Activated T-cell treated with anti-CD3 and anti-CD28 coated beads, Interleukin-2, amount 50 U/mL, for 4 hours (primary cell): ENCODE data around the gene TDRD1. TPM values are rescaled to one million over a fixed set of nuclear protein-coding genes. Genes with fewer than 3 reads are reported as not detected.

ENCODE experiments used
- ATAC-seq, 2 donors: fragments of 200-7000 bp; cut with Tn5 transposase; one replicate each; pipeline ENCODE4 v1.10.0; 2021
- DNase-seq: peaks from one replicate; pipeline ENCODE4 v3.0.0-alpha.2; 2020
- H3K27me3 Mint-ChIP-seq: one replicate; pipeline ENCODE4 v1.8.0; 2021; ENCODE audit warnings: low read depth, mixed read lengths
- H3K36me3 Mint-ChIP-seq: one replicate; pipeline ENCODE4 v1.8.0; 2022; ENCODE audit warnings: mixed read lengths; ENCODE audit not compliant: insufficient read depth
- H3K4me1 Mint-ChIP-seq: one replicate; pipeline ENCODE4 v1.8.0; 2021; ENCODE audit warnings: low read depth, mixed read lengths
- H3K4me3 Mint-ChIP-seq: one replicate; pipeline ENCODE4 v1.8.0; 2021; ENCODE audit warnings: mild to moderate bottlenecking, moderate library complexity, mixed read lengths
- H3K9me3 Mint-ChIP-seq: one replicate; pipeline ENCODE4 v1.8.0; 2021; ENCODE audit warnings: mixed read lengths
- total RNA-seq, 3 donors: library from RNA; stranded (reverse); gene quantifications; one replicate each; pipeline ENCODE4 v1.2.1, GENCODE V29; 2021

The TDRD1 gene
- total RNA-seq, 3 donors from 2014 or later, result 0.48 to 2.2 (median 0.63) TPM

- ATAC-seq, result no peak
- H3K27me3 Mint-ChIP-seq, result no peaks in the 10 kb centered on the region
- peaks cover 32% of the 10 kb centered on the region for H3K36me3 Mint-ChIP-seq
- H3K4me3 Mint-ChIP-seq, result no peak overlapping the region
- peaks cover 48% of the 10 kb centered on the region for H3K4me1 Mint-ChIP-seq
- H3K9me3 Mint-ChIP-seq, result peaks cover 7% of the 10 kb centered on the region
- no peak for DNase-seq
Observed at GRCh38 chr10:114166494-114166893, 12.7 kb upstream of the TDRD1 start.

GRCh38 chr10:114167985-114168384 is 11.2 kb upstream of the TDRD1 start:
- ATAC-seq (peak; percentile 58 to 59), DNase-seq (no peak)
- Mint-ChIP-seq H3K27me3 (no peaks in the 10 kb centered on the region), H3K4me3 (no peak overlapping the region), H3K9me3 (peaks cover 7% of the 10 kb centered on the region), H3K36me3 (peaks cover 27% of the 10 kb centered on the region), H3K4me1 (peaks cover 55% of the 10 kb centered on the region)

- Mint-ChIP-seq H3K4me1 (peaks cover 54% of the 10 kb centered on the region), H3K4me3 (no peak overlapping the region), H3K27me3 (no peaks in the 10 kb centered on the region)
Observed at GRCh38 chr10:114168450-114169009, 10.6 kb upstream of the TDRD1 start.

GRCh38 chr10:114172216-114172615 is 6.9 kb upstream of the TDRD1 start:
- H3K36me3 Mint-ChIP-seq, result peaks cover 10% of the 10 kb centered on the region
- peaks cover 7% of the 10 kb centered on the region for H3K9me3 Mint-ChIP-seq
- H3K4me3 Mint-ChIP-seq, result peak overlapping the region; percentile 99
- ATAC-seq (no peak), DNase-seq (no peak)
- H3K27me3 Mint-ChIP-seq, result no peaks in the 10 kb centered on the region
- H3K4me1 Mint-ChIP-seq, result peaks cover 50% of the 10 kb centered on the region

More at GRCh38 chr10:114168450-114169009, 10.6 kb upstream of the TDRD1 start:
- Mint-ChIP-seq H3K36me3 (peaks cover 22% of the 10 kb centered on the region), H3K9me3 (peaks cover 7% of the 10 kb centered on the region)
- DNase-seq (no peak), ATAC-seq (no peak)

- DNase-seq (no peak), ATAC-seq (no peak)
- peaks cover 7% of the 10 kb centered on the region for H3K36me3 Mint-ChIP-seq
- peaks cover 47% of the 10 kb centered on the region for H3K4me1 Mint-ChIP-seq
- peak overlapping the region; percentile 99 for H3K4me3 Mint-ChIP-seq
- no peaks in the 10 kb centered on the region for H3K27me3 Mint-ChIP-seq
- H3K9me3 Mint-ChIP-seq, result peaks cover 7% of the 10 kb centered on the region
Observed at GRCh38 chr10:114172776-114173602, 6.2 kb upstream of the TDRD1 start.

GRCh38 chr10:114173603-114173920 is 5.6 kb upstream of the TDRD1 start:
- H3K4me1 Mint-ChIP-seq, result peaks cover 42% of the 10 kb centered on the region

GRCh38 chr10:114173921-114174694 is 5.0 kb upstream of the TDRD1 start, which contains the start of gene CCDC186:
CCDC186 (minus strand) TSS chr10:114174203; CDS start chr10:114163268, 10,935 bp downstream.
- H3K27me3 Mint-ChIP-seq, result no peaks in the 10 kb centered on the region
- peak; percentile 99 for ATAC-seq
- no peaks in the 10 kb centered on the region for H3K36me3 Mint-ChIP-seq
- H3K4me1 Mint-ChIP-seq, result peaks cover 40% of the 10 kb centered on the region
- no peaks in the 10 kb centered on the region for H3K9me3 Mint-ChIP-seq
- peak within 1 kb of the TSS; percentile 99 for H3K4me3 Mint-ChIP-seq
- DNase-seq, result peak; percentile 98

More at GRCh38 chr10:114173603-114173920, 5.6 kb upstream of the TDRD1 start:
- H3K4me3 Mint-ChIP-seq, result peak overlapping the region; percentile 99
- H3K9me3 Mint-ChIP-seq, result peaks cover 4% of the 10 kb centered on the region
- no peaks in the 10 kb centered on the region for H3K27me3 Mint-ChIP-seq
- ATAC-seq, result peak; percentile 0 to 1
- H3K36me3 Mint-ChIP-seq, result peaks cover 4% of the 10 kb centered on the region
- DNase-seq, result no peak

GRCh38 chr10:114174695-114175188 is 4.4 kb upstream of the TDRD1 start:
- H3K9me3 Mint-ChIP-seq, result no peaks in the 10 kb centered on the region
- DNase-seq, result no peak
- H3K27me3 Mint-ChIP-seq, result no peaks in the 10 kb centered on the region
- ATAC-seq, result no peak
- H3K4me1 Mint-ChIP-seq, result peaks cover 40% of the 10 kb centered on the region
- no peaks in the 10 kb centered on the region for H3K36me3 Mint-ChIP-seq
- peak overlapping the region; percentile 99 for H3K4me3 Mint-ChIP-seq

- Mint-ChIP-seq H3K36me3 (no peaks in the 10 kb centered on the region), H3K9me3 (no peaks in the 10 kb centered on the region), H3K27me3 (no peaks in the 10 kb centered on the region), H3K4me3 (peak overlapping the region; percentile 19), H3K4me1 (peaks cover 40% of the 10 kb centered on the region)
- ATAC-seq, result no peak
- no peak for DNase-seq
Observed at GRCh38 chr10:114175667-114176066, 3.5 kb upstream of the TDRD1 start.

GRCh38 chr10:114176511-114176910 is 2.6 kb upstream of the TDRD1 start:
- ATAC-seq (no peak), DNase-seq (no peak)
- Mint-ChIP-seq H3K4me1 (peaks cover 35% of the 10 kb centered on the region), H3K27me3 (no peaks in the 10 kb centered on the region), H3K36me3 (no peaks in the 10 kb centered on the region), H3K9me3 (no peaks in the 10 kb centered on the region), H3K4me3 (no peak overlapping the region)

- H3K4me1 Mint-ChIP-seq, result peaks cover 11% of the 10 kb centered on the region
- no peaks in the 10 kb centered on the region for H3K9me3 Mint-ChIP-seq
- peaks cover 2% of the 10 kb centered on the region for H3K27me3 Mint-ChIP-seq
- no peak for ATAC-seq
- H3K36me3 Mint-ChIP-seq, result no peaks in the 10 kb centered on the region
- DNase-seq, result no peak
- H3K4me3 Mint-ChIP-seq, result no peak overlapping the region
Observed at GRCh38 chr10:114179747-114180146, 594 bp downstream of the TDRD1 start.

- Mint-ChIP-seq H3K4me1 (peaks cover 2% of the 10 kb centered on the region), H3K4me3 (no peak overlapping the region), H3K36me3 (no peaks in the 10 kb centered on the region), H3K27me3 (peaks cover 3% of the 10 kb centered on the region), H3K9me3 (no peaks in the 10 kb centered on the region)
- ATAC-seq, result no peak
- DNase-seq, result no peak
Observed at GRCh38 chr10:114180937-114181336, 1.8 kb downstream of the TDRD1 start.

- DNase-seq (no peak), ATAC-seq (no peak)
- Mint-ChIP-seq H3K36me3 (no peaks in the 10 kb centered on the region), H3K4me3 (no peak overlapping the region), H3K27me3 (peaks cover 3% of the 10 kb centered on the region), H3K9me3 (no peaks in the 10 kb centered on the region), H3K4me1 (no peaks in the 10 kb centered on the region)
Observed at GRCh38 chr10:114181971-114182370, 2.8 kb downstream of the TDRD1 start.

- H3K27me3 Mint-ChIP-seq, result peaks cover 8% of the 10 kb centered on the region
- H3K4me1 Mint-ChIP-seq, result no peaks in the 10 kb centered on the region
- DNase-seq, result no peak
- H3K9me3 Mint-ChIP-seq, result no peaks in the 10 kb centered on the region
- H3K4me3 Mint-ChIP-seq, result no peak overlapping the region
- no peaks in the 10 kb centered on the region for H3K36me3 Mint-ChIP-seq
- ATAC-seq, result no peak
Observed at GRCh38 chr10:114183563-114183962, 4.4 kb downstream of the TDRD1 start.
